ENCODE data around the gene C1orf232.

C1orf232 gene

DNA sequence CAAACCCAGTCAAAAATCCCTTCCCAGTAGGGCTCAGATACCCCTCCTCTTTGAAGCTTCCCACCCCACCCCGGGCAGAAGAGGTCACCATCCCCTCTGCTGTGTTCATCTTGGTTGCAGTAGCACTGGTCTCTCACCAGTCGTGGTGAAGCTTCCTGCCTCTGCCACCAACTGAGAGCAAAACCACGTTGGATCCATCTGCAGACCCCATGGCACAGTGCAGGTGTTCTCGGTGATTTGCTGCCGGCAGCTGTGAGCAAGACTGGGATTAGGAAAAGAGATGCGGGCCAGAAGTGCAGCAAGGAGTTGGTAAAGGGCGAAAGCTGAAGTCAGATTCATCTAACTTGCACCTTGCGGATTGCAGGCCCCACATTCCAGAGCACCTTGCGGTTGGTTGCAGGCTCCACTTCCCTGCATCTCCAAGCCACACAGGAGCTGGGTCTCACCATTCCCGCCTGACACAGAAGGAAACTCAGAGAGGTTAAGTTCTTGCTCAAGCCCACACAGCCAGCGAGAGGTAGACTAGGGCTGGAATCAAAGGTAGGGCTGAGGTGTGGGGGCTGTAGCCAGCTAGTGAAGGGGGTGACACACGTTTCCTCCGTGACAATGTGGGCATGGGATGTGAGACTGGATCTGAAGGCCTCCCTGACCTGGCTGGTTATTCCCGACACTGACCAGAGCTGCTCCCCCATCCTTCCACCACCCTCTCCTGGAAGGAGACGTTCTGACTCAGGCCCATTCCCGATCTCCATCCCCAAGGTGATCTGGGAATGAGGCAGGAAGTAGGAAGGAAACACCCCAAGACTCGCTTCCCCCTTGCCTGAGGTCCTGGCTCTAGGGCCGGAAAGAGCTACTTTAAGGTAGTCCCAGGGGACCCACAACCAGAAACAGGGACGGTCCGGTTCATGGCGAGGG, 13.1 kb downstream of the C1orf232 start:
- no peak for DNase-seq

- no peak for DNase-seq
These were observed 14.0 kb downstream of the C1orf232 start for GRCh38 chr1:26154750-26155149.

GRCh38 chr1:26153966-26154532, 14.7 kb downstream of the C1orf232 start:
- DNase-seq: no peak

- DNase-seq: no peak
These were observed 19.9 kb downstream of the C1orf232 start for GRCh38 chr1:26148887-26149286.

DNA sequence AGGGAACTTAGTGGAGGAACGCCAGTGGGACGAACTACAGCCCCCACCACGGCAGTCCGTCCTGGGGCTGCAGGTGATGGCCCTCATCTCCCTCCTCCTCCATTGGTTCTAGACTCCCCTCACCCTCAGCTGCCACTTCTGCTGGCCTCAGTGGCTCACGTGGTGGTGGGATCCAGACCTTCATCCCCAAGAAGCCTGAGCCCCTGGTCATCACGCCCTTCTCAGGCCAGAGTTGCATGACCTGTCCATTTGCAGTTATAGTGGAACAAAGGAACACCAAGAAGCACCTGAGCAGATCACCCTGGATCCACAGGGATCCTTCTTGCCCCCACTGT, 22.8 kb downstream of the C1orf232 start:
- DNase-seq: no peak

GRCh38 chr1:26145041-26145959, 23.5 kb downstream of the C1orf232 start:
- peak; percentile 81 for DNase-seq

DNA sequence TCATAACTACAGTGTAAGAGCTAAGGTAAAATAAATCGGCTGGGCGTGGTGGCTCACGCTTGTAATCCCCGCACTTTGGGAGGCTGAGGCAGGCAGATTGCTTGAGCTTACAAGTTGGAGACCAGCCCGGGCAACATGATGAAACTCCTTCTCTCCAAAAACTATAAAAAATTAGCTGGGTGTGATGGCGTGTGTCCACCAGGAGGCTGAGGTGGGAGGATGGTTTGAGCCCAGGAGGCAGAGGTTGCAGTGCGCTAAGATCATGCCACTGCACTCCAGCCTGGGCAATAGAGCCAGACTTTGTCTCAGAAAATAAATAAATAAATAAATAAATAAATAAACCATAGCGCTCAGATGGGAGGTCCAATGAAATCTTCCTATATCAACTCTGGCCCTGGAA, 26.6 kb downstream of the C1orf232 start:
- no peak for DNase-seq

GRCh38 chr1:26138974-26139558, 29.7 kb downstream of the C1orf232 start:
- no peak for DNase-seq

- no peak for DNase-seq
These were observed 34.3 kb downstream of the C1orf232 start for GRCh38 chr1:26134466-26134865.

- DNase-seq: no peak
These were observed 36.0 kb downstream of the C1orf232 start for GRCh38 chr1:26132834-26133167.

GRCh38 chr1:26132128-26132833, 36.5 kb downstream of the C1orf232 start:
- no peak for DNase-seq

GRCh38 chr1:26130695-26131094, 38.1 kb downstream of the C1orf232 start:
- DNase-seq: no peak

GRCh38 chr1:26129778-26130177, 39.0 kb downstream of the C1orf232 start:
- no peak for DNase-seq

DNA sequence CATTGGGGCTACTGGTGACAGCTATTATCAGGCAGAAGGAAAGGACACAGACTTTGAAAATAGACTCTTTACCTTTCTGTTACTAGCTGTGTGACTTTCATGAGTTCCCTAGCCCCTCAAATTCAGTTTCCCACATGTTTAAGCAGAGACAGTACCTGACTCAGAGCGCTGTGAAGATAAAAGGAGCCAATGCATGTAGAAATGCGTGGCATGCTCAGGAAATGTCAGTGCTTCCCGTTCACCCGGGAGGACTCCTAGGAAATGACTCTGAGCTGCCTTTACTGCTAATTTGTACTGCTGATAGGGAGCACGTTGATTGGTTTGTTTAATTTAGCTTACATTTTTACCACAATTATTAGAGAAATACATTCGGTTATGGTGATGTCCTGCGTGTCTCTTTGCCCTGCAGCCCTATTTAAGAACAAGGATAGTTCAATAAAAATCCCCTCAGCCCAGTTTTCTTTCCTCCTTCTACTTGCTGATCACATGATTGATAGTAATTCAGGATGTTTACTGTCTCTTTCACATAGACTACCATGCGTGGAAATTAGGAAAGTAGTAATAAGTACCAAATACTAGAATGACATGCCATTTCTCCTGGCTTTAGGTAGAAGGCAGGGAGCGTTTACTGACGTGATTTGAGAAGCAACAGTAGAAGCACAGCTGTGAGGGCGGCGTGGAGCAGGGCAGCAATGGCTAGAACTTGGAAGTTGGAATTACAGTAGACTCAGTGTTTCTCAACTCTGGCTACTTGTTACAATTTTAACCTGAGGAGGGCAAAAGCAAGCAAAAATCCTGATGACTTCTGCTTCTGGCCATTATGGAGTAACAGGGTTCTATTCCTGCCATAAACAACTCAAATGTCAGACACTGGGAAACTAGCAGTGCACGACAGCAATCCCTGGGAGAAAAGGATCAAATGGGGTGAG, 41.3 kb downstream of the C1orf232 start:
- DNase-seq: peak; percentile 20

- peak; percentile 92 for DNase-seq
These were observed 42.3 kb downstream of the C1orf232 start for GRCh38 chr1:26126321-26127084.

- no peak for DNase-seq
These were observed 42.8 kb downstream of the C1orf232 start for GRCh38 chr1:26125946-26126320.

DNA sequence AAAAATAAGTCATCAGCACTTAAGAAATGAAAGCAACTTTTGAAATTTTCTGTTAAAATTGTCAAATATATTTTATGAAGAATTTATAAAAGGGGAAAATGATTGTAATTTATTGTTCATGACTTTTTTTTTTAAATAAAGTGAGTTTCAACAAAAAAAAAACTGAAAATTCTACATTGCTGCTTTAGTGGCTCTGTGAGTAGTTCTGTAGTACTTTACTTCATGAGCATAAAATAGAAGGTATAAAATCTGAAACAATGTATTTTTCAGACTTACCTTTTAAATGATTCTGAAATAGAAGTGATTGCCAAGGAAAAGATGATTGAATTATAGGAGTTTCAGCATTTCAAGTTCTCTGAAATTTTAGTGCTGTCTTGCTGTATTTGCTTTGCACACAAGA, 43.4 kb downstream of the C1orf232 start:
- no peak for DNase-seq

DNA sequence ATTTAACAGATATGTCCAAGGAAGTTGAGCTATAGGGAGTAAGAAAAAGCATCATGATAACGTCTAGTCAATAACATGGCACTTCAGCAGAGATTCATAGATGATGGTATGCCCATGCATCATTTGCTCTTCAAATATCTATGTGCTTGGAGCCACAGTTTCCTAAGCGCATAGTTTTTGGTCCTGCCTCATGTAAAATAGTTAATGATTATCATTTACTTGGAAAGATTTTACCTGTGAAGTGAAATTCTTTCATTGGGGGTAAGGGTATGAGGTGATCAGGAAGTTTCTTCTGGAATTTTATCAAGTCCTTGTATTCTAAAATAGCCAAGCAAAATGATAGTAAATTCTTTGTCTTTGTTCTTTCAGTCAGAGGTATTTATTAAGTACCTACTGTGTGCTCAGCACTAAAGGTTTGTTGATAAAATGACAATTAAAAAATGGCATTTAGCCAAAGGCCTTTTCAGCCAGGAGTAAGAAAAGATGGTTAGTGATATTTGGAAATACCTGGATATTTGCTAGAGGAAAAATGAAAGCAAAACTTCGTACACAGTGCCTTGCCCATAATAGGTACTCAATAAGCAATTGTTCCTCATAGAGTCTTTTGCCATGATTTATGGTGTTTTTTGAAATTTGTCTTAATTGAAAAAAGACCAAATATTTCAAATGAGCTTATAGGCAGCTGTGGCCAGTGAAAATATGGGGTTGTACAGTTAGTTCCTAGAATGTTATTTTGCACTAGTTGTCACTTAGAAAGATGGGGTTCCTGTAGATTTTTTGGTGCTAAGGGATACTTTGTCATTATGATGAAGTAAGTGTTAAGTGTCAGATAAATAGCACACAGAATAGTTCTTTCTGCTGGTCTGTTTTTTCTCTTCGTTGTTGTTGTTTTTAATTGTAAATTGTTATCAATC, 44.1 kb downstream of the C1orf232 start:
- no peak for DNase-seq

All from CD4-positive, alpha-beta T cell treated with Interleukin-17A for 1 hour (primary cell).